Skin epidermis (tissue), 12 donors: ENCODE results near the gene TTR.

Experiments used
- H3K27ac ChIP-seq, 21 experiments: fragments of 200-600 bp; sonication (generic) in 11 of 21; one replicate each; pipeline ENCODE4 v1.5.0; 2020; ENCODE audit warnings: mild to moderate bottlenecking in 3 of 21, inconsistent platforms in 2 of 21, moderate library complexity in 2 of 21
- H3K4me3 ChIP-seq, 7 experiments: fragments of 200-600 bp; sonication (generic) in 2 of 7; one replicate each; pipeline ENCODE4 v1.5.0; 2020; ENCODE audit warnings: inconsistent platforms in 2 of 7, mild to moderate bottlenecking in 2 of 7, moderate library complexity in 1 of 7

TTR gene

GRCh38 chr18:31591628-31592027 is at the start of gene TTR:
Gene TTR, plus strand, starts transcription at chr18:31591877. Its CDS starts 26 bp downstream, at chr18:31591903.
- H3K27ac ChIP-seq: no peak within 1 kb of the TSS
- H3K4me3 ChIP-seq: no peak within 1 kb of the TSS

DNA sequence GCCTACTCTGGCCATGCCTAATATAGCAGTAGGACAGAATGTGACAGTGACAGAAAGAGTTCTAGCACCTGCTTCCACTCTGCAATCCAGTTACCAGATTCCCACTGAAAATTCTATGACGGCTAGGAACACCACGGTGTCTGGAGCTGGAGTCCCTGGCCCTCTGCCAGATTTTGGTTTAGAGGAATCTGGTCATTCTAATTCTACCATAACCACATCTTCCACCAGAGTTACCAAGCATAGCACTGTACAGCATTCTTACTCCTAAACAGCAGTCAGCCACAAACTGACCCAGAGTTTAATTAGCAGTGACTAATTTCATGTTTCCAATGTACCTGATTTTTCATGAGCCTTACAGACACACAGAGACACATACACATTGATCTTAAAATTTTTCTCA is 45.2 kb upstream of the TTR start:
- no peak overlapping the region for H3K4me3 ChIP-seq

GRCh38 chr18:31548853-31549252 is 42.8 kb upstream of the TTR start:
- Histone ChIP-seq H3K4me3 (no peak overlapping the region), H3K27ac (no peak overlapping the region)

More for the DNA sequence above, 45.2 kb upstream of the TTR start:
- H3K27ac ChIP-seq: no peak overlapping the region

DNA sequence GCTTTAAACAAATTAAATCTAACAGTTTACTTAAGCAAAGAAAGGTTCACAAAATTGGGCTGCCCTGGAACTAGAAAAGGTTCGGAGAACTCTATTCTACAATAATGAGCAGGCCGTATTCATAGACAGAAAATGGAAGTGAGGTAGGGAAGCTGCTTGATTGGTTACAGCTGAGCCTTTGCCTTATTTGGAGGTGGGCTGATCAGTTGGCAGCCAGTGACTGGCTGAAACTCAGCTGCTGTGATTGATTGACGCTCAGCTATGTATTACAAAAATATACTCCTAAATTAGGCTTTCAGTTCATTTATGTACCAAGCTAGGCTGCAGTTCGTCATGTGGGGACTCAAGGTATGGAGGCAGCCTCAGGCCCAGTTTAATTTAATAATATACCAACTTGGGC is 42.3 kb upstream of the TTR start:
- Histone ChIP-seq H3K4me3 (no peak overlapping the region), H3K27ac (no peak overlapping the region)

GRCh38 chr18:31551883-31552282 is 39.8 kb upstream of the TTR start:
- no peak overlapping the region for H3K27ac ChIP-seq
- no peak overlapping the region for H3K4me3 ChIP-seq

- H3K27ac ChIP-seq: no peak overlapping the region
- no peak overlapping the region for H3K4me3 ChIP-seq
Measured at GRCh38 chr18:31553800-31554199, 37.9 kb upstream of the TTR start.

GRCh38 chr18:31554776-31555175 is 36.9 kb upstream of the TTR start:
- no peak overlapping the region for H3K27ac ChIP-seq
- no peak overlapping the region for H3K4me3 ChIP-seq

DNA sequence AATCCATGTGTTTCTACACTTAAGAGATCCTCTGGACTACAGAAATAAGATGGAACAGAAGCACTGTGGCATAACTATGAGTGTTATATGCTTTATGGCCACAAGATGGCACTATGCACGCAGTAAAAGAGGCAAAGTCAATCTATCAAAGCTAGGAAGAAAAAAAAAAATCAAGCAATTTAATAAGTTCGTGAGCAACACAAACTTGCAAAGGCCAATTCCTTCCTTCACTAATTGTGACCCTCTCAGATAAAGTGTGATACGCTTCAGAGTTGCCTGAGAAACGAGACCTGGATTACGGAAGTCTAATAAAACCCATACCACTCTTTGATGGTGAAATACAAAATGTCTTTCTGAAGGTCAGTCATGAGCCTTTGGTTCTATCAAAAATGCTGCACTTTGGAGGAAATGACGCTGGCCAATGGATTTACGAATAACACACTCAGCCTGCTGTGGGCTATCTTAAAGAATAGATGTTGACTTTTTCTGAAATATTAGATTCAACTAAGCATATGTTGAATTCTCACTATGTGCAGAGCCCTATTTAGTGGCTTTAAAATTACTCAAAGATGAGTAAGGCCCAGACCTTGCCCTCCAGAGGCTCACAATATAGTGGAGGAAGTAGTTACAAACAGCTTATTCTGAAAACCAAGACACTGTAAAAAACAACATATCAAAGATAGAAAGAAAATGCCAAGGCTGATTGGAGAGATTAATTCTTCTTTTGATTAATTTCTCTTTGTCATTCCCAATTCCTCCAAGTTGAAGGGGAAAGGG is 35.5 kb upstream of the TTR start:
- no peak overlapping the region for H3K27ac ChIP-seq
- H3K4me3 ChIP-seq: no peak overlapping the region

GRCh38 chr18:31557446-31557845 is 34.2 kb upstream of the TTR start:
- Histone ChIP-seq H3K27ac (no peak overlapping the region), H3K4me3 (no peak overlapping the region)

DNA sequence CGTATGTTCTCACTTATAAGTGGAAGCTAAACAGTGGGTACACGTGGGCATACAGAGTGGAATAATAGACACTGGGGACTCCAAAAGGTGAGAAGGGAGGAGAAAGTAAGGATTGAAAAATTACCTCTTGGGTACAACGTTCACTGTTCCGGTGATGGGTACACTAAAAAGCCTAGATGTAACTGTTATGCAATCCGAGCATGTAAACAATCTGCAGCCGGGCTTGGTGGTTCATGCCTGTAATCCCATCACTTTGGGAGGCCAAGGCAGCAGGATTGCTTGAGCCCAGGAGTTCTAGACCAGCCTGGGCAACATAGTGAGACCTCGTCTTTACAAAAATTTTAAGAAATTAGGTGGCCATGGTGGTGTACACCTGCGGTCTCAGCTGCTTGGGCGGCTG is 33.1 kb upstream of the TTR start:
- Histone ChIP-seq H3K4me3 (no peak overlapping the region), H3K27ac (no peak overlapping the region)

DNA sequence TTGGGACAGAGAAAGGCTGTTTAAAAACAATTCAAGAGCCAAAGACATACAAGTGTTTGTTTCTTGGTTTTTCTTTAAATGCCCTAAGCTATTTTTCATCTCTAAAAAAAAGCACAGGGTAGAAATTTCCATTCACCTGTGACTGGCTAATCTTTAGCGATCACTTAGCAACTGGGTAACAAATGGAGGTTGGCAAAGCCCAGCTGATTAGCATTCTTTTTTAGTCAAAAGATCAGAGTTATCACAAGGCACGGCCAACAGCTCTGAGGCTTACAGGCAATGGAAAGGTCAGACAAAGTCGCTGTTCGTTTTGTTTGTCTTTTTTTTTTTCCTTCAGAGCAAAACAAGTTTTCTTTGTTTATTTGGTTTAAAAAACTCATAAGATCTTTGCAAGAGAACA is 29.0 kb upstream of the TTR start:
- Histone ChIP-seq H3K4me3 (no peak overlapping the region), H3K27ac (no peak overlapping the region)

DNA sequence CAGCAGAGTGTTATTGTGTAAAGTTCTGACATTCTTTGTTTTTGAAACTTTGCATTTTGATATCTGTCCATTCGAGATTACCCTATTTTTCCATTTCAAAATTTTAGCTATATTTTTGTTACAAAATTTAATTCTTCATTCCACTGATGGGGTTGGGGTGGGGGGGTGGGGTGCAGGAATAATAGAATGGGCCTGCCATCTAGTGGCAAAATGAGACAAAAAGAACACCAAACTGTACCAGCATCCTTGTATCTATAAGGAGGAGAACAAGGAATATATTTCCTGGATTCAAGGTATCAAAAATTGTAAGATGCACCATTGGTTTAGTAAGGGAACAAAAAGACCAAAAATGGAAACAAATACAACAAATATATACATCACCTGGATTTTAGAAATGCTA is 27.9 kb upstream of the TTR start:
- no peak overlapping the region for H3K27ac ChIP-seq

DNA sequence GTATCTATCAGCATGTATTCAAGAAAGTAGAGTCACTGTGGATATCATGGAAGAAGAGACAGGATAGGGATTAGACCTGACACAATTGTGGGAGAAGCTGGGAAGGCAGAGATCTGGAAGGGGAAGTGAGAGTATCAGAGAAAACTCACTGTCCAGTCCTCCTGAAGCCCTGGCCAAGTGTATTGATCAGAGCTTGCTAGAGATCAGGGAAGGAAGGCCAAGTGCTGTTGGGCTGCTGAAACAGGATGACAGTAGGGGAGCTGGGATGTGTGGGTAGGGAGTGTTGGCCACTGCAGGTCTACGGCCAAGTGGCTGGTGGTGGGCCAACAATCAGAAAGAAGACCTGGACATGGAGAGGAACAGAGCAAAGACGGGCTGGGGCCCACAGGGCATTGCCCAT is 26.3 kb upstream of the TTR start:
- Histone ChIP-seq H3K4me3 (no peak overlapping the region), H3K27ac (no peak overlapping the region)

More for the DNA sequence above, 27.9 kb upstream of the TTR start:
- no peak overlapping the region for H3K4me3 ChIP-seq

GRCh38 chr18:31565782-31566512 is 25.7 kb upstream of the TTR start:
- Histone ChIP-seq H3K27ac (no peak overlapping the region), H3K4me3 (no peak overlapping the region)

DNA sequence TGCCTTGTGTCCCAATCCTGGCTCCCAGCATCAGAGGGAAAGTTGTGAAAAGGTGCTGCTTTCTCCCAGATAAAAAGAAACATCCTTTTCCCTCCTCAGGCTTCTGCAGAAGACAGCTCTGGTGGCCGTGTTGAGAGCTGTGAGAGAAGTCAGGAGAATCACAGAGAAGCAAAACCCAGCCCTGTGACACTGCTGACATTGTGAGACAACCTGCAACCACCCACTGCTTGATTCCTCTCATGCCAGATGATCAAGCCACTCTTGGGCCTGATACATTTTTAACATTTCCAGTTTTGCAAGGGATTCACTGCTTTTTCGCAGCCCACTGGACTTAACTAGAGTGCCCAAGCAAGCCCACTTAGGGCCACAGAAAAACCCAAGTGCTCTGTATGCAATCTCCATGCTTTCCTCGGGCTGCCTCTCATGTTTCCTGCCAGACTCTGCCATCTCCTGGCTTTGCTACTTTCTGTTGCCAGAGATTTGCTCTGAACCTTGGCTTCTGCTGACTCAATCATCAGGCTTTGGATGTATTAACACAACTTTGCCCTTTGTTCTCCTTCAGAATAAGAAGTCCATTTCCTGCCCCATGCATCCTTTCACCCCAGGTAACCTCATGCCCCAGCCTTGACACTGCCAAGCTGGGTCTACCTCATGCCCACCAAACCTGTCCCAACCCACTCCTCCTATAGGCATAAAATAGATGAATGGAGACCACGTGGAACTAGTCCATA is 24.9 kb upstream of the TTR start:
- no peak overlapping the region for H3K27ac ChIP-seq
- no peak overlapping the region for H3K4me3 ChIP-seq

DNA sequence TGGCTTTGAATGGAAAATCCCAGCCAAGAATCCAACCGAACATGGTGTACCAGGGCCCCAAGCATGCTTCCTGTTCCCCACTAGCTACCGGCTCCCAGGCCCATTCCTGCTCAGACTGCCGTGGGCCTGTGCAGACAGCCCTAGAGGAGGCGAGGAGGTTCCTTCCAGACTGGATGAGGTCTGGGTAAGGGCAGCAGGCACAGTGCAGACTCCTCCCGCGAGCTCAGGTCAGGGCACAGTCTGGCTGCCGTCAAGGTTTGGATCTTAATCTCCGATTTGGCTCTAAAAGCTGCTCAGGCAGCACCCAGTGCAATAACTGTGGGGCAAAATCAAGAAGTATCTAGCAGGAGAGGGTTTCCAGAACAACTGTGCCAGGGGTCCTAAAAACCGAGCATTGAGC is 19.3 kb upstream of the TTR start:
- no peak overlapping the region for H3K27ac ChIP-seq

DNA sequence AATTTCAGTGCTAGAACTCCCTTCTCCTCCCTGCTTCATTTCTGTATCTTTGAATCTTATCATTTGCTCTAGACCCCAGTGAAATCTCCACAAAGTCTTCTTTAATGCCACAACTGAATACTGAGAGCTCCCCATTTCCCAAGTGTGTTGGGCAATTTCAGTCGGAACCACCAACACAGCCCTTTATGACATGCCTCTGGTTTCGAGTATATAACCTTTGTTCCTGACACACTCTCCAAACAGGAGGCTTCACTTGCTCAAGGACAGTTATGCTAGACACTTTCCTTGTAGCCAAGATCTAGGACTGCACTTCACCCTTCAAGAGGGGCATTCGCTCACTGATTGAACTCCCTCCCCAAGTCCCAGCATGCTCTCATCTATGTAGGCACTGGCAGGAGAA is 18.6 kb upstream of the TTR start:
- Histone ChIP-seq H3K27ac (no peak overlapping the region), H3K4me3 (no peak overlapping the region)

More for the DNA sequence above, 19.3 kb upstream of the TTR start:
- no peak overlapping the region for H3K4me3 ChIP-seq

GRCh38 chr18:31574359-31574758 is 17.3 kb upstream of the TTR start:
- Histone ChIP-seq H3K4me3 (no peak overlapping the region), H3K27ac (no peak overlapping the region)

GRCh38 chr18:31575515-31576257 is 16.0 kb upstream of the TTR start:
- Histone ChIP-seq H3K4me3 (no peak overlapping the region), H3K27ac (no peak overlapping the region)

GRCh38 chr18:31576670-31577069 is 15.0 kb upstream of the TTR start:
- Histone ChIP-seq H3K27ac (no peak overlapping the region), H3K4me3 (no peak overlapping the region)
